SK-N-SH (cell line): Measurements from ENCODE around the gene XYLT2. TPM values are rescaled to one million over a fixed set of nuclear protein-coding genes. Genes with fewer than 3 reads are reported as not detected.

ENCODE experiments used
- CTCF ChIA-PET: fragments of 300-600, 350-600 bp; formaldehyde crosslinking; extraction: SDS; loops from one replicate; lab custom pipeline; 2021; lab: Yijun Ruan, JAX
- POLR2A ChIA-PET: fragments of 350-600 bp; sonication (Branson Sonifier 250); formaldehyde crosslinking; extraction: SDS; loops from one replicate; lab custom pipeline; 2020; ENCODE audit warnings: antibody characterized with exemption, inconsistent platforms; lab: Yijun Ruan, JAX
- DNase-seq: peaks from one replicate; pipeline ENCODE4 v3.0.0; 2012
- H2AFZ ChIP-seq: fragments of 200-600 bp; sonication (generic); 2 replicates; pipeline ENCODE4 v1.8.1; 2016; ENCODE audit warnings: antibody characterized with exemption, mild to moderate bottlenecking, low read depth
- H3F3A ChIP-seq: fragments of 200-600 bp; sonication (generic); replicated peaks from 2 replicates; pipeline ENCODE3; 2016; ENCODE audit warnings: antibody characterized with exemption, mild to moderate bottlenecking; ENCODE audit not compliant: insufficient read depth
- H3K27ac ChIP-seq, 2 experiments: fragments of 200-500 bp in 1 of 2; fragments of 200-600 bp in 1 of 2; sonication (Bioruptor generic) in 1 of 2; sonication (generic), shearing (Covaris generic) in 1 of 2; 2 replicates each; pipeline versions ENCODE4 v1.5.1 to v1.6.1; 2014 to 2016; ENCODE audit warnings: low read depth in 2 of 2, inconsistent platforms in 1 of 2, low read length in 1 of 2, mild to moderate bottlenecking in 1 of 2, mixed read lengths in 1 of 2
- H3K27me3 ChIP-seq: fragments of 200-600 bp; sonication (generic), shearing (Covaris generic); 2 replicates; pipeline ENCODE4 v1.6.1; 2016; ENCODE audit warnings: mixed run types; ENCODE audit not compliant: insufficient read depth
- H3K36me3 ChIP-seq, 2 experiments: fragments of 200-500 bp in 1 of 2; fragments of 200-600 bp in 1 of 2; sonication (Bioruptor generic) in 1 of 2; sonication (generic) in 1 of 2; replicated peaks in 1 of 2; 2 replicates each; pipeline versions ENCODE3 to v1.5.1; 2014 to 2016; ENCODE audit warnings: low read length in 1 of 2, mild to moderate bottlenecking in 1 of 2; ENCODE audit not compliant: insufficient read depth in 2 of 2, control insufficient read depth in 1 of 2
- H3K4me1 ChIP-seq, 2 experiments: fragments of 200-500 bp in 1 of 2; fragments of 200-600 bp in 1 of 2; sonication (Bioruptor generic) in 1 of 2; sonication (generic), shearing (Covaris generic) in 1 of 2; 2 replicates each; pipeline versions ENCODE4 v1.5.1 to v1.6.1; 2014 to 2016; ENCODE audit warnings: low read depth in 1 of 2, low read length in 1 of 2, mixed run types in 1 of 2; ENCODE audit not compliant: insufficient read depth in 2 of 2, control insufficient read depth in 1 of 2
- H3K4me2 ChIP-seq: fragments of 200-600 bp; sonication (generic), shearing (Covaris generic); 2 replicates; pipeline ENCODE4 v1.6.1; 2017; ENCODE audit warnings: mixed run types
- H3K4me3 ChIP-seq, 2 experiments: fragments of 200-500 bp in 1 of 2; fragments of 200-600 bp in 1 of 2; sonication (Bioruptor generic) in 1 of 2; sonication (generic), shearing (Covaris generic) in 1 of 2; 2 replicates each; pipeline versions ENCODE4 v1.5.1 to v1.8.1; 2014 to 2016; ENCODE audit warnings: low read depth in 2 of 2, inconsistent platforms in 1 of 2, low read length in 1 of 2, mild to moderate bottlenecking in 1 of 2, mixed read lengths in 1 of 2, moderate library complexity in 1 of 2
- H3K79me2 ChIP-seq: fragments of 200-600 bp; sonication (generic); 2 replicates; pipeline ENCODE4 v1.8.1; 2017; ENCODE audit warnings: mild to moderate bottlenecking; ENCODE audit not compliant: insufficient read depth
- H3K9ac ChIP-seq: fragments of 200-600 bp; sonication (generic); 2 replicates; pipeline ENCODE4 v1.6.1; 2017; ENCODE audit warnings: mixed run types
- H3K9me2 ChIP-seq: fragments of 200-600 bp; sonication (generic); 2 replicates; pipeline ENCODE4 v1.6.1; 2017; ENCODE audit warnings: mixed run types
- H3K9me3 ChIP-seq: fragments of 200-600 bp; sonication (generic); 2 replicates; pipeline ENCODE4 v1.6.1; 2017; ENCODE audit warnings: mixed run types, mild to moderate bottlenecking, moderate library complexity
- H4K20me1 ChIP-seq: fragments of 200-600 bp; sonication (generic); 2 replicates; pipeline ENCODE4 v1.6.1; 2017; ENCODE audit warnings: mild to moderate bottlenecking, mixed run types; ENCODE audit not compliant: insufficient read depth
- CHD2 ChIP-seq: fragments of 150-350 bp; IDR thresholded peaks from 2 replicates; pipeline ENCODE4 v1.6.1; 2018; ENCODE audit warnings: low read length; ENCODE audit not compliant: partially characterized antibody
- ELF1 ChIP-seq: IDR thresholded peaks from 2 replicates; pipeline ENCODE4 v1.4.0; 2012
- EP300 ChIP-seq, 2 experiments: IDR thresholded peaks; 2 replicates each; pipeline versions ENCODE4 v1.4.0 to v1.6.1; 2012; ENCODE audit warnings: borderline replicate concordance in 1 of 2, low read depth in 1 of 2, low read length in 1 of 2
- JUND ChIP-seq: IDR thresholded peaks from 2 replicates; pipeline ENCODE4 v1.4.0; 2012
- MXI1 ChIP-seq: IDR thresholded peaks from 2 replicates; pipeline ENCODE4 v1.6.1; 2012; ENCODE audit warnings: mild to moderate bottlenecking, low read depth, low read length, improper control_type of control experiment
- POLR2AphosphoS5 ChIP-seq: IDR thresholded peaks from 2 replicates; pipeline ENCODE4 v1.6.1; 2012; ENCODE audit warnings: low read depth, low read length
- RFX5 ChIP-seq: IDR thresholded peaks from 2 replicates; pipeline ENCODE4 v1.6.1; 2012; ENCODE audit warnings: mild to moderate bottlenecking, improper control_type of control experiment, low read length
- RXRA ChIP-seq: IDR thresholded peaks from 2 replicates; pipeline ENCODE4 v1.4.0; 2012; ENCODE audit warnings: low read depth, mild to moderate bottlenecking, borderline replicate concordance
- SIN3A ChIP-seq: IDR thresholded peaks from 2 replicates; pipeline ENCODE4 v1.6.1; 2012; ENCODE audit warnings: low read depth, mild to moderate bottlenecking, low read length, moderate library complexity, borderline replicate concordance
- TAF1 ChIP-seq: IDR thresholded peaks from 2 replicates; pipeline ENCODE4 v1.6.1; 2012; ENCODE audit warnings: low read depth, mild to moderate bottlenecking, low read length, moderate library complexity, borderline replicate concordance
- TCF12 ChIP-seq: IDR thresholded peaks from 2 replicates; pipeline ENCODE4 v1.4.0; 2012
- TEAD4 ChIP-seq: IDR thresholded peaks from 2 replicates; pipeline ENCODE4 v1.4.0; 2012; ENCODE audit warnings: mild to moderate bottlenecking, borderline replicate concordance; ENCODE audit not compliant: insufficient read depth
- YY1 ChIP-seq: IDR thresholded peaks from 2 replicates; pipeline ENCODE4 v1.4.0; 2012; ENCODE audit warnings: low read depth, mild to moderate bottlenecking
- WGBS: methylation state at CpG from one replicate; pipeline ENCODE4 v1.1.6; 2017; ENCODE audit warnings: low lambda C conversion rate; 5-methylcytosine and 5-hydroxymethylcytosine counted together
- polyA plus RNA-seq, 3 experiments: library from polyadenylated mRNA; depleted of rRNA; stranded (reverse); fragments of >200 nt; gene quantifications; 2 replicates each; pipeline ENCODE4 v1.2.3, GENCODE V29; 2012
- TF ChIP-seq, protein P1 (sequence below): IDR thresholded peaks from 2 replicates; pipeline ENCODE4 v1.6.1; 2012; ENCODE audit warnings: mild to moderate bottlenecking, low read depth, low read length, moderate library complexity
- TF ChIP-seq, protein P2 (sequence below): fragments of 150-350 bp; IDR thresholded peaks from 2 replicates; pipeline ENCODE4 v1.6.1; 2016; ENCODE audit warnings: mild to moderate bottlenecking, low read depth, low read length
- TF ChIP-seq, protein P3 (sequence below): IDR thresholded peaks from 2 replicates; pipeline ENCODE4; 2012

XYLT2 gene
- polyA plus RNA-seq, 1 of the 3 experiments (the other 2 are of a cell fraction) = 28.4 TPM

- TF ChIP-seq TCF12 = no peak
Observed at GRCh38 chr17:50349243-50349600, 3.3 kb downstream of the XYLT2 start (continued).

DNA sequence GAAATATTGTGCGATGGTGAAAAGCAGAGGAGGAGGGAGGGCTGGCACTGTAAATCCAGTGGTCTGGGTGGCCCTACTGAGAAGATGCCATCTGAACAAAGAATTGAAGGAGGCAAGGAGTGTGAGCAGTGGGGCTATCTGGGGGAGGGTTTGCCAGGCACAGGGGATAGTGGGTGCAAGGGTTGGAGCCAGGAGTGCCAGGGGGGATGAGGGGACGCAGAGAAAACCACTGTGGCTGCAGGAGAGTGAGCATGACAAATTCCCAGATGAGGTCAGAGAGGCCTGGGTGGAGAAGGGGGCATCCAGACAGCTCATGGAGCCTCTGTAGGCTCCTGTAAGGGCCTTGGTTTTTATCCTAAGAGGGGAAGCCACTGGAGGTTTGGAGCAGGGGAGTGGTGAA lies 4.8 kb downstream of the XYLT2 start:
- POLR2A ChIA-PET = no interaction called here
- TF ChIP-seq, protein P1, sequence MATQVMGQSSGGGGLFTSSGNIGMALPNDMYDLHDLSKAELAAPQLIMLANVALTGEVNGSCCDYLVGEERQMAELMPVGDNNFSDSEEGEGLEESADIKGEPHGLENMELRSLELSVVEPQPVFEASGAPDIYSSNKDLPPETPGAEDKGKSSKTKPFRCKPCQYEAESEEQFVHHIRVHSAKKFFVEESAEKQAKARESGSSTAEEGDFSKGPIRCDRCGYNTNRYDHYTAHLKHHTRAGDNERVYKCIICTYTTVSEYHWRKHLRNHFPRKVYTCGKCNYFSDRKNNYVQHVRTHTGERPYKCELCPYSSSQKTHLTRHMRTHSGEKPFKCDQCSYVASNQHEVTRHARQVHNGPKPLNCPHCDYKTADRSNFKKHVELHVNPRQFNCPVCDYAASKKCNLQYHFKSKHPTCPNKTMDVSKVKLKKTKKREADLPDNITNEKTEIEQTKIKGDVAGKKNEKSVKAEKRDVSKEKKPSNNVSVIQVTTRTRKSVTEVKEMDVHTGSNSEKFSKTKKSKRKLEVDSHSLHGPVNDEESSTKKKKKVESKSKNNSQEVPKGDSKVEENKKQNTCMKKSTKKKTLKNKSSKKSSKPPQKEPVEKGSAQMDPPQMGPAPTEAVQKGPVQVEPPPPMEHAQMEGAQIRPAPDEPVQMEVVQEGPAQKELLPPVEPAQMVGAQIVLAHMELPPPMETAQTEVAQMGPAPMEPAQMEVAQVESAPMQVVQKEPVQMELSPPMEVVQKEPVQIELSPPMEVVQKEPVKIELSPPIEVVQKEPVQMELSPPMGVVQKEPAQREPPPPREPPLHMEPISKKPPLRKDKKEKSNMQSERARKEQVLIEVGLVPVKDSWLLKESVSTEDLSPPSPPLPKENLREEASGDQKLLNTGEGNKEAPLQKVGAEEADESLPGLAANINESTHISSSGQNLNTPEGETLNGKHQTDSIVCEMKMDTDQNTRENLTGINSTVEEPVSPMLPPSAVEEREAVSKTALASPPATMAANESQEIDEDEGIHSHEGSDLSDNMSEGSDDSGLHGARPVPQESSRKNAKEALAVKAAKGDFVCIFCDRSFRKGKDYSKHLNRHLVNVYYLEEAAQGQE = no peak
- TF ChIP-seq JUND = no peak
- no peak for TF ChIP-seq CHD2
- TF ChIP-seq, protein P2, sequence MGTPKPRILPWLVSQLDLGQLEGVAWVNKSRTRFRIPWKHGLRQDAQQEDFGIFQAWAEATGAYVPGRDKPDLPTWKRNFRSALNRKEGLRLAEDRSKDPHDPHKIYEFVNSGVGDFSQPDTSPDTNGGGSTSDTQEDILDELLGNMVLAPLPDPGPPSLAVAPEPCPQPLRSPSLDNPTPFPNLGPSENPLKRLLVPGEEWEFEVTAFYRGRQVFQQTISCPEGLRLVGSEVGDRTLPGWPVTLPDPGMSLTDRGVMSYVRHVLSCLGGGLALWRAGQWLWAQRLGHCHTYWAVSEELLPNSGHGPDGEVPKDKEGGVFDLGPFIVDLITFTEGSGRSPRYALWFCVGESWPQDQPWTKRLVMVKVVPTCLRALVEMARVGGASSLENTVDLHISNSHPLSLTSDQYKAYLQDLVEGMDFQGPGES = no peak
- no peak for TF ChIP-seq TEAD4
- no peak for TF ChIP-seq TAF1
- no peak for TF ChIP-seq EP300 (IDR thresholded peaks at IDR 0.05; ENCODE audit: borderline replicate concordance in 1 of 2, low read depth in 1 of 2, low read length in 1 of 2)
- TF ChIP-seq, protein P3, sequence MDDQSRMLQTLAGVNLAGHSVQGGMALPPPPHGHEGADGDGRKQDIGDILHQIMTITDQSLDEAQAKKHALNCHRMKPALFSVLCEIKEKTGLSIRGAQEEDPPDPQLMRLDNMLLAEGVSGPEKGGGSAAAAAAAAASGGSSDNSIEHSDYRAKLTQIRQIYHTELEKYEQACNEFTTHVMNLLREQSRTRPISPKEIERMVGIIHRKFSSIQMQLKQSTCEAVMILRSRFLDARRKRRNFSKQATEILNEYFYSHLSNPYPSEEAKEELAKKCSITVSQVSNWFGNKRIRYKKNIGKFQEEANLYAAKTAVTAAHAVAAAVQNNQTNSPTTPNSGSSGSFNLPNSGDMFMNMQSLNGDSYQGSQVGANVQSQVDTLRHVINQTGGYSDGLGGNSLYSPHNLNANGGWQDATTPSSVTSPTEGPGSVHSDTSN = no peak
- no peak for TF ChIP-seq POLR2AphosphoS5
- no peak for TF ChIP-seq RFX5
- no peak for TF ChIP-seq MXI1
- no peak for TF ChIP-seq ELF1
- TF ChIP-seq SIN3A = no peak
- no peak for TF ChIP-seq RXRA
- no peak for TF ChIP-seq YY1
- Histone ChIP-seq H3K4me2 (no peak overlapping the region), H3K27me3 (no peaks in the 10 kb centered on the region), H3K79me2 (peaks cover 60% of the 10 kb centered on the region), H3K4me1 (peaks cover 11 to 23% of the 10 kb centered on the region in 2 experiments; a peak in 3 of 4 replicates), H3K36me3 (peaks cover 13 to 23% of the 10 kb centered on the region in 2 experiments), H3K9me3 (no peaks in the 10 kb centered on the region), H3K9me2 (no peaks in the 10 kb centered on the region), H2AFZ (no peak overlapping the region), H3F3A (peaks cover 9% of the 10 kb centered on the region), H3K27ac (no peak overlapping the region), H3K4me3 (no peak overlapping the region), H4K20me1 (peaks cover 16% of the 10 kb centered on the region; the same call in 1 of the 2 replicates), H3K9ac (no peak overlapping the region)
- no peak for DNase-seq
- 100% methylated on average over 2 of the region's 2 CpGs for WGBS
- CTCF ChIA-PET = interaction anchor here (2.5 kb wide), 1 partner anchor 11 kb away, joined by 24 read pairs; no protein-coding TSS in a partner anchor
